T-helper 17 cell (primary cell): ENCODE data around the gene LILRA1. TPM values are rescaled to one million over a fixed set of nuclear protein-coding genes. Genes with fewer than 3 reads are reported as not detected.
A peak's percentile ranks its signal among the peaks of the same experiment; 100 is the strongest.
"Not testable (repeated sequence)": the region's sequence is repeated elsewhere in the genome, so short reads cannot be mapped to it uniquely, and the experiment has no call there.

Source experiments
- ATAC-seq: fragments of 150-1000 bp; cut with Tn5 transposase; 2 replicates; pipeline ENCODE4 v1.10.0; 2021; ENCODE audit warnings: mild to moderate bottlenecking, moderate library complexity
- DNase-seq, 3 donors: peaks; one replicate each; pipeline versions ENCODE4 v3.0.0 to v3.0.0-alpha.2; 2020 to 2021
- H3K9me3 ChIP-seq: one replicate; pipeline ENCODE4 v1.7.0; 2013; ENCODE audit warnings: low read length, mild to moderate bottlenecking; ENCODE audit not compliant: control insufficient read depth, poor library complexity, severe bottlenecking
- H3K27ac Mint-ChIP-seq: one replicate; pipeline ENCODE4 v1.8.0; 2022; ENCODE audit warnings: mild to moderate bottlenecking, moderate library complexity, mixed read lengths
- H3K27me3 Mint-ChIP-seq: one replicate; pipeline ENCODE4 v1.8.0; 2022; ENCODE audit warnings: mixed read lengths
- H3K36me3 Mint-ChIP-seq: one replicate; pipeline ENCODE4 v1.8.0; 2022; ENCODE audit warnings: low read depth, mixed read lengths
- H3K4me1 Mint-ChIP-seq: one replicate; pipeline ENCODE4 v1.8.0; 2022; ENCODE audit warnings: mild to moderate bottlenecking, mixed read lengths
- H3K4me3 Mint-ChIP-seq: one replicate; pipeline ENCODE4 v1.8.0; 2022; ENCODE audit warnings: mild to moderate bottlenecking, moderate library complexity, mixed read lengths
- total RNA-seq, 4 donors: library from RNA in 2 of 4; stranded (reverse) in 2 of 4; gene quantifications; one replicate each; pipeline ENCODE4 v1.2.3 and lab custom pipeline; 2022 to 2026

The LILRA1 gene
- 1 to 10 TPM in 1 of 2 donors, under 1 TPM in 1; 0.65 to 2.1 TPM for total RNA-seq
- 0 reads per million in 2 donors for total RNA-seq (lab: John Stamatoyannopoulos, UW)

DNA sequence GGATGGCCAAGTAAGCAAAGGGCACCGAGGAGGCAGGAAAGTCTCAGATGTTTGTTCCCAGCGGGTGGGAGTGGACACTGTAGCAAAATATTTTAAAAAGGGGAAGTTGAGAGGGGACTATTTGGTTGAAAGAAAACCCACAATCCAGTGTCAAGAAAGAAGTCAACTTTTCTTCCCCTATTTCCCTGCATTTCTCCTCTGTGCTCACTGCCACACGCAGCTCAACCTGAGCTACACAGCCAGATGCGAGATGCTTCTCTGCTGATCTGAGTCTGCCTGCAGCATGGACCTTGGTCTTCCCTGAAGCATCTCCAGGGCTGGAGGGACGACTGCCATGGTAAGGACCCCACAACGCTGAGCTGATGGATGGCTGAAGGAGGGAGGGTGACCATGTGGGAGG lies at the start of gene LILRA1:
LILRA1 (plus strand) TSS at position 188 of the 400 bp plus-strand sequence. CDS start 613 bp downstream, outside the sequence.
- H3K36me3 Mint-ChIP-seq, H3K9me3 ChIP-seq, H3K4me1 Mint-ChIP-seq, DNase-seq, H3K27ac Mint-ChIP-seq: not testable (repeated sequence)
- H3K4me3 Mint-ChIP-seq, result peak within 1 kb of the TSS; percentile 13
- peaks cover 39% of the 10 kb centered on the region for H3K27me3 Mint-ChIP-seq
- peak; percentile 25 for ATAC-seq

DNA sequence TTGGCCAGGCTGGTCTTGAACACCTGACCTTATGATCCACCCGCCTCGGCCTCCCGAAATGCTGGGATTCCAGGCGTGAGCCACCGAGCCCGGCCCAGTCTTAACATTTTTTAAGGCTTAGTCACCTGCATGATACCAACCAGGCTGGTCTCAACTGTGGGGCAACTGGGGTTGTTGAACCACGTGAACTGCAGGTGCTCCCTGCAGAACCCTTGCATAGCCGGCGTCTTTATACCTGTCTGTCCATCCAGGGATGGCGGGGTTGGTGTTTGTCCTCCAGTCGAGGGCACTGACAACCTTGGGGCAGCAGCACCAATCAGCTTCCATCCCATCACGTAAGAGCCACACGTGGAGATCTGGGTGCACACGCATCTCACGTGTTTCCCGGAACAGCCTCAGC lies 44.6 kb upstream of the LILRA1 start:
- Mint-ChIP-seq H3K27me3 (peaks cover 10% of the 10 kb centered on the region), H3K36me3 (peaks cover 4% of the 10 kb centered on the region), H3K4me1 (no peaks in the 10 kb centered on the region), H3K4me3 (no peak overlapping the region), H3K27ac (no peak overlapping the region)
- ATAC-seq (no peak), DNase-seq (no peak)
- no peaks in the 10 kb centered on the region for H3K9me3 ChIP-seq

DNA sequence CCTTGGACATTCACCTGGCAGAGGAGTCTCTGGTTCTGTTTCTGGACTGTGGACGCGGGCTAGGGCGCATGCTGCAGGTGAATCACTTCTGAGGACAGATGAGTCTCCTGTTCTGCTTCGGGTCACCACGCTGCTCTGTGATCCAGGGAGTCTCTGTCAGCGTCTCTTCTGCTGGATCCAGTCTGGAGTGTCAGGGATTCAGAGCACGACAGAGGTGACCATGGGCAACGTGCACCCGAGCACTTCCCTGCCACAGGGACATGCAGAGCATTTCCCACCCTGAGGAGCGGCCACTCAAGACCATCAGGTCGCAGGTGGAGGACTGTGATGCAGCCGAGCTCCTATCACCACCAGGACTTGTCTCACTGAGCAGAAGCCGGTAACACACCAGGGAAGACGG lies 44.2 kb upstream of the LILRA1 start:
- Mint-ChIP-seq H3K27ac (no peak overlapping the region), H3K4me3 (no peak overlapping the region), H3K27me3 (peaks cover 10% of the 10 kb centered on the region), H3K4me1 (no peaks in the 10 kb centered on the region), H3K36me3 (peaks cover 4% of the 10 kb centered on the region)
- H3K9me3 ChIP-seq, result no peaks in the 10 kb centered on the region
- no peak for ATAC-seq
- DNase-seq, result no peak

DNA sequence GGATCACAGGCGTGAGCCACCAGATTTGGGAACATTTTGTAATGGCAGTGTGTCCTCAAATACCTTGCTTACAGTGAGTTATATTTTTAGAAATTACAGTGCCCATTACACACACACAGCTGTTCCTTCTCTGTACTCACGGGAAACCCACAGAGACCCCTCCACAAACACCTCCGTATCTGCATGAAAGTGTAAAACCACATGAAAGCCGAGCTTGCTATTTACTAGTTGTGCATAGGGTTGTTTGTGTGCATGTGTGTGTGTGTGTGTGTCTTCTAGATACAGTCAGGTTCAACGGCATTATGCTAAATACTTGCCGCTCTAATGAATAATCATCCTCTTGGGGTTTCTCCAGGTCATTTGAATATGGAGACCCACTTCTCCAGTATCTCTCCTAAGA lies 42.1 kb upstream of the LILRA1 start:
- ATAC-seq (no peak), DNase-seq (no peak)
- Mint-ChIP-seq H3K4me1 (no peaks in the 10 kb centered on the region), H3K27ac (no peak overlapping the region), H3K27me3 (peaks cover 13% of the 10 kb centered on the region), H3K36me3 (no peaks in the 10 kb centered on the region), H3K4me3 (no peak overlapping the region)
- H3K9me3 ChIP-seq, result no peaks in the 10 kb centered on the region

DNA sequence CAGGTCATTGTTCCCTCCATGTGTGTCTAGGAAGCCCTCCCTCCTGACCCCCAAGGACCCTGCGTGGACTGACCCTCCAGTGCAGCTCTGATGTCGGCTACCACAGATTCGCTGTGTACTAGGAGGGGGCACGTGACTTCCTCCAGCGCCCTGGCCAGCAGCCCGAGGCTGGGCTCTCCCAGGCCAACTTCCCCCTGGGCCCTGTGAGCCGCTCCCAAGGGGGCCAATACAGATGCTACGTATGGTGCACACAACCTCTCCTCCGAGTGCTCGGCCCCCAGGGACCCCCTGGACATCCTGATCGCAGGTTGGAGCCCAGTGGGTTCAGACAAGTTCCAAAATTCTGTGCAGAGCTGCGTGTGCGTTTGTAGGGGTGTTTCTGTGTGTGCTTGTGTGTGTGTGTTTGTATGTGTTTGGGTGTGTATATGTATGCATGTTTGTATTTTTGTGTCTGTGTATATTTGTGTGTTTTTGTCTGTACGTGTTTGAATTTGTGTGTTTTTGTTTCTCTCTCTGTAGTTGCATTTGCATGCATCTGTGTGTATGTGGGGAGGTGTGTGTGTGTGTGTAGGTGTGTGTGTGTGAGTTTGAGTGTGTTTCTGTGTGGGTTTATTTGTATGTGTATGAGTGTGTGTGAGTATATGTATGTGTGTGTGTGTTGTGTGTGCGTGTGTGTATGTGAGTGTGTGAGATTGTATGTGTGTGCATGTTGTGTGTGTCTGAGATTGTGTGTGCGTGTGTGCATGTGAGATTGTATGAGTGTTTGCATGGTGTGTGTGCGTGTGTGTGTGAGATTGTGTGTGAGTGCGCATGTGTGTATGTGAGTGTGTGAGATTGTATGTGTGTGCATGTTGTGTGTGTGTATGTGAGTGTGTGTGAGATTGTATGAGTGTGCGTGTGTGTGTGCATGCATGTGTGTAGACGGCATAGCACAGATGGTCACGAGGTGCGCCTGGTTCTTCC lies 41.2 kb upstream of the LILRA1 start:
- Mint-ChIP-seq H3K4me3 (no peak overlapping the region), H3K36me3 (no peaks in the 10 kb centered on the region), H3K27me3 (peaks cover 8% of the 10 kb centered on the region), H3K27ac (no peak overlapping the region), H3K4me1 (no peaks in the 10 kb centered on the region)
- no peak for ATAC-seq
- DNase-seq, result no peak
- H3K9me3 ChIP-seq, result no peaks in the 10 kb centered on the region

DNA sequence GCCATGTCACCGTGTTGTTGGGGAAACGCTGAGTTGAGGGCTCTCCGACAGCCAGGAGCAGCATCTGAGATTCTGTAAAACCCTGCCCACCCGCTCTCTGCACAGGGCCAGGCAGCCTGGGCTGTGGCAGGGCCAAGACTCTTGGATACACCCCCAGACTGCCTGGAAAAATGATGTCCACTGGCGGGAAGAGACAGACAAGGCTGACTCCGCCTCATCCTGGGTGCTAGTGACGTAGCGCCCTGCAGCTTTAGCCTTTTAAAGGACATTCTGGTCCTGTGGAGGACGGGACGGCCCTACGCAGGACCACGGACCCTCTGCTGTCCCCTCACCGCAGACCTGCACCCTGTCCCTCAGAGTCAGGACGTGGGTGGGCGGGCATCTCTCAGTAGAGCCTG lies 40.5 kb upstream of the LILRA1 start:
- no peaks in the 10 kb centered on the region for H3K36me3 Mint-ChIP-seq
- H3K27ac Mint-ChIP-seq, result no peak overlapping the region
- peaks cover 8% of the 10 kb centered on the region for H3K27me3 Mint-ChIP-seq
- no peaks in the 10 kb centered on the region for H3K9me3 ChIP-seq
- no peak overlapping the region for H3K4me3 Mint-ChIP-seq
- no peaks in the 10 kb centered on the region for H3K4me1 Mint-ChIP-seq
- no peak for DNase-seq
- ATAC-seq, result no peak

DNA sequence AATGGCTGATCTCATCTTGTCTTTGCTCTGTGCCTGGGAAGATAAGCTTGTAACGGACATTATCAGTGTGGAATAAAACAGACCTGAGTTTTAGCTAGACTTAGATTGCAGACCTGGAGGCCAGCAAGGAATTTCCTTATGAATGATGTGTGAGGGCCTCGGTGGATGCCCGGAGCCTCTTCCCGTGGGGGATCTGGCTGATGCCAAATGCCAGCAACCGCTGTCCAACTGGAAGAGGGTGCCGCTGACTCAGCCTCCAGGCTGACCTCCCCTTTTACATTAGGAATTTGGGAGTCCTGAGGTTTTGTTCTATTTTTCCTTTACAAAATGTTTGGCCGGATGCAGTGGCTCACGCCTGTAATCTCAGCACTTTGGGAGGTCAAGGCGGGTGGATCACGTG lies 39.4 kb upstream of the LILRA1 start:
- H3K4me1 Mint-ChIP-seq, result no peaks in the 10 kb centered on the region
- H3K27me3 Mint-ChIP-seq, result peaks cover 18% of the 10 kb centered on the region
- H3K36me3 Mint-ChIP-seq, result no peaks in the 10 kb centered on the region
- no peaks in the 10 kb centered on the region for H3K9me3 ChIP-seq
- ATAC-seq (no peak), DNase-seq (no peak)
- H3K27ac Mint-ChIP-seq, result no peak overlapping the region
- H3K4me3 Mint-ChIP-seq, result no peak overlapping the region

DNA sequence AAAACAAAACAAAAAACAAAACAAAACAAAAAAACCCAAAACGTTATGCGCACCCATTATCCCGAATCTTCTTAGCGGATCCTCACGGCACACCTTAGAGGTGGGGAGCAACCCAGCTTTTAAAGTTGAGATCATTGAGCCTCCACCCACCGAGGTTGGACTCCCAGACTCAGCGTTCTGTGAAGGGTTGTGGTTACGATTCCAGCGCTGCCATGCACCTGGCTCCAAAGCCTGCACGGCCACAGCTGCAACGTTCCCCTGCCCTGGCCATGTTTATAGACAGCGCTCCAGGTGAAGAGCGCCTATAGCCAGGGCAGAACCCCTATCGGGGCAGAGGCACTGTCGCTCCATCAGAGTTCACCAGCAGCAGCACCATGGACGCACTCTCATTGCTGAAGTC lies 38.5 kb upstream of the LILRA1 start:
- H3K9me3 ChIP-seq, result no peaks in the 10 kb centered on the region
- DNase-seq (no peak), ATAC-seq (no peak)
- Mint-ChIP-seq H3K27ac (no peak overlapping the region), H3K4me3 (no peak overlapping the region), H3K36me3 (no peaks in the 10 kb centered on the region), H3K27me3 (peaks cover 21% of the 10 kb centered on the region), H3K4me1 (no peaks in the 10 kb centered on the region)

DNA sequence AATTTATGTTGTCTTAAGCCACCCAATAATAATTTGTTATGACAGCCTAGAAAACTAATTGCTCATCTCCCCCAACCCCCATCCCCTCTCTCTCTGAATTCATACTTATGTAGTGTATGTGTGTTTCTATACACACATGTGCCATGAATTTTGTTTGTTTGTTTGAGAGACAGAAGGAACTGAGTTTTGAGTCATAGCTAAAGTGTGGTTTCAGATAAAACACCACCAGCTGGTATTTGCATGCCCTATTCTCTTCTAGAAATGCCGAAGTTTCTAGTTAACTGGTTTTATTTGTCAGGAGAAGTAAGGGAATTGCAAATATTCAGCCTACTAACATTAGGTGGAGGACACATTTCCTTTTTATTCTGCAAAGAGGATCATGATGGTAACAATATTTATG lies 37.2 kb upstream of the LILRA1 start:
- Mint-ChIP-seq H3K36me3 (no peaks in the 10 kb centered on the region), H3K27me3 (peaks cover 28% of the 10 kb centered on the region), H3K4me3 (no peak overlapping the region), H3K4me1 (no peaks in the 10 kb centered on the region), H3K27ac (no peak overlapping the region)
- no peak for DNase-seq
- H3K9me3 ChIP-seq, result no peaks in the 10 kb centered on the region
- no peak for ATAC-seq

DNA sequence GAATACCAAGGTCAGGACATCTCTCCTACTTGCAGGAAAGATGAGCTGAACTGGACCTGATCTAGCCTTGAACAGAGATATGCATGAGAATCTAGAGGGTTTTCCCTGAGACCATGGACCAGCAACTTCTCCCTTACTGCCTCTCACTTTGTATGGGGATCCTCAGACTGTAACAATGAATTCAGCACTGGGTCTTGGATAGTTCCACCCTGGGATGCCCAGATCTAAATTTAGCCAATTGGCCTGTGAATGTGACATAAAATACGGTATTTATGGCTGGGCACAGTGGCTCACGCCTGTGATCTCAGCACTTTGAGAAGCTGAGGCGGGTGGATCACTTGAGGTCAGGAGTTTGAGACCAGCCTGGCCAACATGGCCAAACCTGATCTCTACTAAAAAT lies 35.1 kb upstream of the LILRA1 start:
- no peak for DNase-seq
- no peak overlapping the region for H3K4me3 Mint-ChIP-seq
- H3K27ac Mint-ChIP-seq, result no peak overlapping the region
- H3K4me1 Mint-ChIP-seq, result no peaks in the 10 kb centered on the region
- no peaks in the 10 kb centered on the region for H3K9me3 ChIP-seq
- no peak for ATAC-seq
- no peaks in the 10 kb centered on the region for H3K36me3 Mint-ChIP-seq
- peaks cover 33% of the 10 kb centered on the region for H3K27me3 Mint-ChIP-seq

DNA sequence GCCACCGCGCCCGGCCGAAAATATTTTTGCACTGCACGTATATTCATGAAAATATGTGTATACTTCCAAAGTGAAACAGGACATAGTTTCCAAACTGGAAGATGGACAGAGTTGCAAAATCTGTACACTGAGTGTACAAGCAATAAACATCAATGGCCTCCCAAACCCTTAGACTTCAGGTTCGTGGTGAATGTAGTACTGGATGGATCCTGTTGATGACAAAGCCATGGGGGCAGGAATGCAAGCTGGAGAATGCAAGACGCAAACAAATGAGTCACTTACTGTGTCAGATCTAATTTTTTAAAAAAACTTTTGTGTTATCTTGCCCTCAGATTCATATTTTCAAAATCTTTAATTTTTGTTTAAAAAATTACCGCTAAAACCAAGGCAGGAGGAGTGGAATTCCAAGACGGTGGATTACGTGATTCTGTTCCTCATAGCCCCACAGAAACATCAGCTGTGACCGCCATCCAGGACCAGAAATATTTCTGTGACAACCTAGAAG lies 32.5 kb upstream of the LILRA1 start:
- H3K4me3 Mint-ChIP-seq, result no peak overlapping the region
- no peaks in the 10 kb centered on the region for H3K36me3 Mint-ChIP-seq
- ATAC-seq (no peak), DNase-seq (no peak)
- H3K27me3 Mint-ChIP-seq, result peaks cover 32% of the 10 kb centered on the region
- H3K9me3 ChIP-seq, result no peaks in the 10 kb centered on the region
- H3K27ac Mint-ChIP-seq, result no peak overlapping the region
- H3K4me1 Mint-ChIP-seq, result no peaks in the 10 kb centered on the region

DNA sequence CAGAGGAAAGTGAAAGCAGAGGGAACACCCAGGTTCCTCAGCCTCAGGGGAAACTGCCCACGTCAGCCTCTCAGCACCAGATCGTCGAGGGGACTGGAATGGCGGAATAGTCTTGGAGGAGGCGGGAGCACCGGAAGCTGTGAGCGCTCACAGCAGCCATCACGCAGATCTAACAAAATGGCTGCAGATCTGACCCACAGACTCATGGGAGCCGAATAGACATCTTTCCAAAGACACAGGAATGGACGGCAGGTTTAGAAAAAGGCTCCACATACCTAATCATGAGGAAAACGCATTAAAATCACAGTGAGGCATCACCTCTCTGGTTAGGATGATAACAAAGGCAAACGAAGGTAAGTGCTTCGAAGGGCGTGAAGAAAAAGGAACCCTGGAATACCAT lies 31.6 kb upstream of the LILRA1 start:
- ATAC-seq (no peak), DNase-seq (no peak)
- no peak overlapping the region for H3K27ac Mint-ChIP-seq
- H3K36me3 Mint-ChIP-seq, result no peaks in the 10 kb centered on the region
- no peak overlapping the region for H3K4me3 Mint-ChIP-seq
- peaks cover 38% of the 10 kb centered on the region for H3K27me3 Mint-ChIP-seq
- no peaks in the 10 kb centered on the region for H3K4me1 Mint-ChIP-seq
- no peaks in the 10 kb centered on the region for H3K9me3 ChIP-seq

DNA sequence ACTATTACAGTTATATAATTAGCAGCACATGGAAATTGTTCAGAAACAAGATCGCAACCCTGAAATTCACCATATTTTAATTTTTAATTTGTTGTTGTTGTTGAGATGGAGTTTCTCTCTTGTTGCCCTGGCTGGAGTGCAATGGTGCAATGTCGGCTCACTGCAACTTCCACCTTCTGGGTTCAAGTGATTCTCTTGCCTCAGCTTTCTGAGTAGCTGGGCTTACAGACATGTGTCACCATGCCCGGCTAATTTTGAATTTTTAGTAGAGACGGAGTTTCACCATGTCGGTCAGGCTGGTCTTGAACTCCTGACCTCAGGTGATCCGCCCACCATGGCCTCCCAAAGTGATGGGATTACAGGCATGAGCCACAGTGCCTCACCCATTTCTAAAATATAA lies 30.2 kb upstream of the LILRA1 start:
- H3K36me3 Mint-ChIP-seq, H3K4me3 Mint-ChIP-seq, H3K27ac Mint-ChIP-seq, ATAC-seq, H3K4me1 Mint-ChIP-seq, DNase-seq, H3K9me3 ChIP-seq: not testable (repeated sequence)
- peaks cover 43% of the 10 kb centered on the region for H3K27me3 Mint-ChIP-seq

DNA sequence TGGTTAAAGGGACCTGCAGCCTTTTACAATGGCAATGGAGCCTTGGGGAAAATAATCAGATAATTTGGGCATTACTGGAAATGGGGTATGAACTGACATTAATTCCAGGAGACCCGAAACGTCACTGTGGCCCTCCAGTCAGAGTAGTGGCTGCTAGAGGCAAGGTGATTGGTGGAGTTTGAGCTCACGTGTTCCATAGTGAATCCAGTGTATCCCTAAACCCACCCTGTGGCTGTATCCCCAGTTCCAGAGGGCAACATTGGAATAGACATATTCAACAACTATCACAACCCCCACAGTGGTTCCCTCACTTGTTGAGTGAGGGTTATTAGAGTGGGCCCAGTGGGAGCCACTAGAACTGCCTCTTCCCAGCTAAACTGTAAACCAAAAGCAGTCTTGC lies 23.1 kb upstream of the LILRA1 start:
- H3K4me1 Mint-ChIP-seq, result peaks cover 11% of the 10 kb centered on the region
- H3K27ac Mint-ChIP-seq, result no peak overlapping the region
- ATAC-seq (no peak), DNase-seq (no peak)
- H3K36me3 Mint-ChIP-seq, result no peaks in the 10 kb centered on the region
- H3K9me3 ChIP-seq, result no peaks in the 10 kb centered on the region
- H3K4me3 Mint-ChIP-seq, result no peak overlapping the region
- peaks cover 65% of the 10 kb centered on the region for H3K27me3 Mint-ChIP-seq
